ENCODE results near the gene HS3ST5. TPM values are rescaled to one million over a fixed set of nuclear protein-coding genes. Genes with fewer than 3 reads are reported as not detected.
"Not testable (repeated sequence)": the region's sequence is repeated elsewhere in the genome, so short reads cannot be mapped to it uniquely, and the experiment has no call there.

Gene HS3ST5
- polyA plus RNA-seq, 4 donors: 0.66 to 1.0 (median 0.88) TPM

DNA sequence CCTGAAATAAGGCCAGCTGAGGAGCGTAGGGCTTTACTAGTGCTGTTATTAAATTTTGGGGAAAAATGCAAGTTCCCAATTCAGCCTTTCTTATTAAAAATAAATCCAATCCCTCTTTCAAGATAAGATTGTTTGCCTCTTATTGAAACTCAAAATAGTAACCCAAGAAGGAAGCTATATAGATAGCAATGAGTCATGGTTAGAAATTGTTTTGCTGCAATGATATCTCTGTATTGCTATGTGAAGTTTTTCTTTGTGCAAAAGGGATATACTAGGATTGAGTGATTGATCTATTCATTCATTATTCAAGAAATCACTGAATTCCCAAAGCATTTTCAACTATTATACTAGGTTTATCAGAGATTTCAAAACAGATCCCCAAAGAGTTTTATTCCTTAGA, 278.9 kb downstream of the HS3ST5 start:
- DNase-seq (ENCODE audit: low read depth in 4 of 4, low spot score in 3 of 4): no peak

DNA sequence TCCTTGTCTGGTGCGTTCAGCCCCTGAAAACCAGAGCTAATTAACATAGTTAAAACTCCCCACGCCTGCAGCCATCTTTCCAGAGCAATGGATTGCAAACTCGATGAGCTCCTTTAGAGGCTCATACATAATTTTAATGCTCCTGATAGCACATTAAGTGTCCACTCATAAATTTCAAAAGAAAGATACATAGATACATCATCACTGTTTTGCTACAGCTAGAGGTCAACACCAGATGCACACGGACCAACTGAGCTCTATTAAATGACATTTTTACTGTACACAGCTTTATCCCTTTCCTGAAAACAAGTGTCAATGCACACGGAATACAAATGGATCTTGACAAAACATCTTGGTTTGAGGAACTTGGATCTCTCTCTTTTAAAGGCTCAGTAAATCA, 280.6 kb downstream of the HS3ST5 start:
- no peak for DNase-seq (ENCODE audit: low read depth in 4 of 4, low spot score in 3 of 4)

GRCh38 chr6:114061741-114062140, 281.1 kb downstream of the HS3ST5 start:
- DNase-seq (ENCODE audit: low read depth in 4 of 4, low spot score in 3 of 4): no peak

DNA sequence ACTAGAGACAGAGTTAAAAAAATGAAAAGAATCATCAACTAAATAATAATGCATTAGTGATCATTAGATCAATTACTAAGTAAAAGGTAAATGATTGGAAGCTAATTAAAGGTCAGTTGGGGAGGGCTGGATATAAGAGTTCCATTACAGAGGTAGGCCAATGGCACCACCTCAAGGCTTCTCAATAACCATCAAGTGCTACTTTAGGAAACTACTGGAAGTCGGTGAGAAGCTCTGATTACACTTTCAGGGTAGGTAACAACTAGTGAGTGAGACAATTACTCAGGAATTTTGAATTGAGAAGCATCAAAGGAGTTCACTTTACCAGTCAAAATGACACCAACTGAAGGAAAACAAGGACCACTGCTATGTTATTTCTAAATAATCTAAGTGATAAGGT, 281.7 kb downstream of the HS3ST5 start:
- DNase-seq (ENCODE audit: low read depth in 4 of 4, low spot score in 3 of 4): no peak

- no peak for DNase-seq (ENCODE audit: low read depth in 4 of 4, low spot score in 3 of 4)
These were observed 284.4 kb downstream of the HS3ST5 start for GRCh38 chr6:114058435-114058834.

GRCh38 chr6:114055763-114056162, 287.1 kb downstream of the HS3ST5 start:
- DNase-seq (ENCODE audit: low read depth in 4 of 4, low spot score in 3 of 4): no peak

GRCh38 chr6:114055349-114055748, 287.5 kb downstream of the HS3ST5 start:
- DNase-seq (ENCODE audit: low read depth in 4 of 4, low spot score in 3 of 4): no peak

DNA sequence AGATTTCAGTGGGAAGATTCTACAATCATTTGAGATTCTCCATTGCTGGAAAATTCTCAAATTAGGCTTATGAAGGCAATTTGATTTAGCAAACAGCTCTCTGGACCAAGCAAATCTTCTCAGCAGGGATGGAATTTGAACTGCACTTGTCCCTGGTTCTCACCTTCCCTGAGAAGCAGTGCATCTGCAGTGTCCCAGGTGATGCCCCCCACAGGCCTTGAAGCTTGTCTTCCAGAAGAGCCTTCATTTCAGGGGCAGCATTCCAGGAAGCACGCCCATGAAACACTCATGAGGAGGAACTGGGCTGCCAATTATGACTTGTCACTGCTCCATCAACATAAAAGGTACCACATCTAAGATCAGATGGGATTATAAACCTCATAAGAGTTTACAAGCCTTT, 289.0 kb downstream of the HS3ST5 start:
- no peak for DNase-seq (ENCODE audit: low read depth in 4 of 4, low spot score in 3 of 4)

DNA sequence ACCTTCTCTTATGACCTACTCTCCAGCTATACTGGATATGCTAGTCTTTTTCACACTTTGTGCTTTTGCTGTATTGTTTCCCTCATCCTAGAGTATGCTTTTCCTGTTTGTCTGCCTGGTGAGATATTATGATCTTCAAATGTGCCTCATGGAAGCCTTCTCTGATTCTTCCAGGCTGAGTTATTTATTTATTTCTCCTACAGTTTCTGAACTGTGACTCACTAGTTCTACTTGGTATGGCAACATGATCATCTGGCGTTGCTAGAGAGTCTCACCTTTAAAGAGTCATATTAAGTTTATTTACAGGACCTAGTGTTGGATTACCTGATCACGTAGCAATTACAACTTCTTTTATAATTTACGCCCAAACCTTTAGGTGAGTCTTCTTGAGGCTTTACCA, 290.7 kb downstream of the HS3ST5 start:
- DNase-seq (ENCODE audit: low read depth in 4 of 4, low spot score in 3 of 4): no peak

- DNase-seq (ENCODE audit: low read depth in 4 of 4, low spot score in 3 of 4): no peak
These were observed 291.8 kb downstream of the HS3ST5 start for GRCh38 chr6:114051031-114051430.

DNA sequence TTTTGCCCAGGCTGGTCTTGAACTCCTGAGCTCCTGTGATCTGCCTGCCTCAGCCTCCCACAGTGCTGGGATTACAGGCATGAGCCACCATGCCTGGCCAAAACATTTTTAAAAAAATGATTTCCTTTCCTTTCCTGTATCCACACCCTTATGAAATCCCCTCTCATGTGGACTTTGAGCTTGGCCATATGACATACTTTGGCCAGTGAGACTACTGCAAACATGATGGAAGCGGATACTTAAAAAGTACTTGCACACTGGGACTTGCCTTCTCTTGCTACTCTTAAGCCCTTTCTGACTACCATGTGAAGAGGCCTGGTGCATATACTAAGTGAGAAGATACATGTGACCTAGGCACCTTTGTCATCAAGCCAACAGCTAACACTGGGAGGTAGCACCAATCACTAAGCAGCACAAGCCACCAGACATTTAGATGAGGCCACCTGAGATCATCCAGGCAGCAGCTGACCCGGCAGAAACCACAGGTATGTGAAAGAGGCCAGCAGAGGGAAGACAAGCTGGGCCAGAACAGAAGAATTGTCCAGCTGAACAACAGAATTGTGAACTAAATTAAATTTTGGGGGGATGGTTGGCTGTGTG, 293.4 kb downstream of the HS3ST5 start:
- no peak for DNase-seq (ENCODE audit: low read depth in 4 of 4, low spot score in 3 of 4)

- not testable (repeated sequence) for DNase-seq (ENCODE audit: low read depth in 4 of 4, low spot score in 3 of 4)
These were observed 298.3 kb downstream of the HS3ST5 start for GRCh38 chr6:114044566-114044965.

GRCh38 chr6:114042267-114043016, 300.4 kb downstream of the HS3ST5 start:
- no peak for DNase-seq (ENCODE audit: low read depth in 4 of 4, low spot score in 3 of 4)

GRCh38 chr6:114040871-114041270, 302.0 kb downstream of the HS3ST5 start:
- DNase-seq (ENCODE audit: low read depth in 4 of 4, low spot score in 3 of 4): no peak

GRCh38 chr6:114039841-114040240, 303.0 kb downstream of the HS3ST5 start:
- DNase-seq (ENCODE audit: low read depth in 4 of 4, low spot score in 3 of 4): no peak

DNA sequence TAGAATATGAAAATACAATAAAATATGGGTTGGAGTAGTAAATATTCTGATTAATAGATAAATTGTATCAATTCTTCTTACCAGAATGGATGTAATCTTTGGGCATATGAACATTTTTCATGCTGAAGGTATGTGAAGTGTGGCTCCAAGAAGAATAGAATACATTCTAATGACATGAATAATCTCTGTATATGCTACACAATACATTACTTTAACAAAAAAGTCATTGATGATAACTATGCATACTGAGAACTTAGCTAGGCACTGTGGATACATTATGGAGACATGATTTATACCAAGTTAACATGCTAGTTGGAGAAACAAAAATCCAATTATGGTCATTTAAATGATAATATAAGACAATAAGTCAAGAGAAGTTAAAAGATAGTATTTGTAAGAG, 309.2 kb downstream of the HS3ST5 start:
- no peak for DNase-seq (ENCODE audit: low read depth in 4 of 4, low spot score in 3 of 4)

DNA sequence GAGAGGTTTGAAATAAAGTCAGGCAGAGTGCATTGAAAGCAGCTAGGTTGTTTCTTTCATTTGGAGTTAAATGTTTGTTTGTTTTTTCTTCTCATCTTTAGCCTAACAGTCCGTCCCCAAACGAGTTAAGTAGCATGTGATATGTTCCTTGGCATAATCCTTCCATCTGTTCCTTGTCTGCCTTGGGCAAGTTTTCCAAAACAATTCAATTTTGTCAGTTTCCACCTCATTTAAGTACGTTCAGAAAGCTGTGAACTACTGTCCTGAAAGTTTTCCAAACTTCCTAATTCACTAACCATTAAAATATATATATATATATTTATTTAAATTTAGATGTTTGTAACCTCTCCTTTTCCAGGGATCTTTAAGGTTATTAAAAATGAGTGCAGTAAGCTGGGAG, 310.1 kb downstream of the HS3ST5 start:
- no peak for DNase-seq (ENCODE audit: low read depth in 4 of 4, low spot score in 3 of 4)

GRCh38 chr6:114030767-114031166, 312.1 kb downstream of the HS3ST5 start:
- no peak for DNase-seq (ENCODE audit: low read depth in 4 of 4, low spot score in 3 of 4)

DNA sequence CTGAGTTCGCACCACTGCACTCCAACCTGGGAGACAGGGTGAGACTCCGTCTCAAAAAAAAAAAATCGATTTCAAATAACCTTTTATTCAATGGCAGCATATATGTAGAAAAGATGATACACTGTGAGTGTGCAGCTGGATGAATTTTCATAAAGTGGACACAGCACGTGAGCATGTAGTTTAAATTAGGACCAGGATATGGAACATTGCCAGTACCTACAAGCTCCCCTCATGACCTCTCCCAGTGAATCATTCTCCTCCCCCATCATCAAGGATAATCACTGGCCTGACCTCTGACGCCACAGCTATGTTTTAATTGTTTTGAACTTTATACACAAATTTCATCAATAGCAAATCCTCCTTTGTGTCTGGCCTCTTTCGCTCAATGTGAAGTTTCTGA, 318.1 kb downstream of the HS3ST5 start:
- no peak for DNase-seq (ENCODE audit: low read depth in 4 of 4, low spot score in 3 of 4)

GRCh38 chr6:114020196-114020595, 322.6 kb downstream of the HS3ST5 start:
- no peak for DNase-seq (ENCODE audit: low read depth in 4 of 4, low spot score in 3 of 4)

- not testable (repeated sequence) for DNase-seq (ENCODE audit: low read depth in 4 of 4, low spot score in 3 of 4)
These were observed 325.7 kb downstream of the HS3ST5 start for GRCh38 chr6:114017146-114017545.

- not testable (repeated sequence) for DNase-seq (ENCODE audit: low read depth in 4 of 4, low spot score in 3 of 4)
These were observed 328.7 kb downstream of the HS3ST5 start for GRCh38 chr6:114014106-114014505.

Data from left renal pelvis (tissue), 4 donors.